Activated T-helper 1 cell treated with anti-CD3 and anti-CD28 coated beads, Interleukin-12 subunit alpha, Interleukin-12 subunit beta, Interleukin-2, Interleukin-4 antibody, amounts not matched to agents 30 ng/mL and 10 ng/mL and 1 ng/mL, durations not matched to agents 14 hours and 24 hours and 36 hours (primary cell): ENCODE data around the gene PIEZO2. TPM values are rescaled to one million over a fixed set of nuclear protein-coding genes. Genes with fewer than 3 reads are reported as not detected.

Experiments
- DNase-seq: peaks from one replicate; pipeline ENCODE4 v3.0.0; 2021; ENCODE audit warnings: low spot score
- H3K27ac Mint-ChIP-seq: one replicate; pipeline ENCODE4 v1.8.0; 2021; ENCODE audit warnings: mild to moderate bottlenecking, mixed read lengths
- H3K27me3 Mint-ChIP-seq: one replicate; pipeline ENCODE4 v1.8.0; 2022; ENCODE audit warnings: mild to moderate bottlenecking, moderate library complexity, mixed read lengths; ENCODE audit not compliant: insufficient read depth
- H3K36me3 Mint-ChIP-seq: one replicate; pipeline ENCODE4 v1.8.0; 2021; ENCODE audit warnings: low read depth, mixed read lengths
- H3K4me1 Mint-ChIP-seq: one replicate; pipeline ENCODE4 v1.8.0; 2021; ENCODE audit warnings: low read depth, mixed read lengths
- H3K4me3 Mint-ChIP-seq: one replicate; pipeline ENCODE4 v1.8.0; 2021; ENCODE audit warnings: mild to moderate bottlenecking, moderate library complexity, mixed read lengths
- H3K9me3 Mint-ChIP-seq: one replicate; pipeline ENCODE4 v1.8.0; 2021; ENCODE audit warnings: mixed read lengths
- intact Hi-C: fragments of 100-400 bp; cut with micrococcal nuclease; formaldehyde crosslinking; loops from one replicate; pipeline ENCODE4 v1.15.1; 2024
- total RNA-seq: library from RNA; stranded (reverse); gene quantifications from 2 replicates; pipeline ENCODE4 v1.2.3, GENCODE V29; 2022

The PIEZO2 gene
- total RNA-seq, 1 donor from 2014 or later: not detected

- Mint-ChIP-seq H3K9me3 (peaks cover 20% of the 10 kb centered on the region), H3K27ac (no peak overlapping the region), H3K36me3 (no peaks in the 10 kb centered on the region), H3K4me1 (no peaks in the 10 kb centered on the region), H3K4me3 (no peak overlapping the region), H3K27me3 (no peaks in the 10 kb centered on the region)
- DNase-seq: no peak
- intact Hi-C loops: no loop called here
These were observed 151.5 kb downstream of the PIEZO2 start for GRCh38 chr18:10997885-10998284.

- Mint-ChIP-seq H3K27me3 (no peaks in the 10 kb centered on the region), H3K4me3 (no peak overlapping the region), H3K4me1 (no peaks in the 10 kb centered on the region), H3K36me3 (no peaks in the 10 kb centered on the region), H3K9me3 (peaks cover 20% of the 10 kb centered on the region), H3K27ac (no peak overlapping the region)
- no peak for DNase-seq
- intact Hi-C loops: no loop called here
These were observed 153.8 kb downstream of the PIEZO2 start for GRCh38 chr18:10995550-10995949.

GRCh38 chr18:10989486-10989885 lies 159.9 kb downstream of the PIEZO2 start:
- intact Hi-C loops: no loop called here
- Mint-ChIP-seq H3K4me3 (no peak overlapping the region), H3K27ac (no peak overlapping the region), H3K4me1 (no peaks in the 10 kb centered on the region), H3K27me3 (no peaks in the 10 kb centered on the region), H3K9me3 (peaks cover 16% of the 10 kb centered on the region), H3K36me3 (no peaks in the 10 kb centered on the region)
- DNase-seq: no peak

GRCh38 chr18:10985689-10986088 lies 163.7 kb downstream of the PIEZO2 start:
- no peaks in the 10 kb centered on the region for H3K36me3 Mint-ChIP-seq
- H3K4me3 Mint-ChIP-seq: no peak overlapping the region
- H3K27me3 Mint-ChIP-seq: no peaks in the 10 kb centered on the region
- H3K27ac Mint-ChIP-seq: no peak overlapping the region
- DNase-seq: no peak
- peaks cover 23% of the 10 kb centered on the region for H3K9me3 Mint-ChIP-seq
- intact Hi-C loops: no loop called here
- no peaks in the 10 kb centered on the region for H3K4me1 Mint-ChIP-seq

- no peaks in the 10 kb centered on the region for H3K27me3 Mint-ChIP-seq
- intact Hi-C loops: no loop called here
- H3K36me3 Mint-ChIP-seq: no peaks in the 10 kb centered on the region
- H3K4me1 Mint-ChIP-seq: no peaks in the 10 kb centered on the region
- no peak overlapping the region for H3K27ac Mint-ChIP-seq
- peaks cover 9% of the 10 kb centered on the region for H3K9me3 Mint-ChIP-seq
- no peak overlapping the region for H3K4me3 Mint-ChIP-seq
- no peak for DNase-seq
These were observed 170.0 kb downstream of the PIEZO2 start for GRCh38 chr18:10979411-10979810.

GRCh38 chr18:10977042-10977441 lies 172.3 kb downstream of the PIEZO2 start:
- no peaks in the 10 kb centered on the region for H3K27me3 Mint-ChIP-seq
- no peaks in the 10 kb centered on the region for H3K4me1 Mint-ChIP-seq
- DNase-seq: no peak
- intact Hi-C loops: no loop called here
- no peak overlapping the region for H3K27ac Mint-ChIP-seq
- H3K9me3 Mint-ChIP-seq: no peaks in the 10 kb centered on the region
- H3K36me3 Mint-ChIP-seq: no peaks in the 10 kb centered on the region
- no peak overlapping the region for H3K4me3 Mint-ChIP-seq

- H3K27ac Mint-ChIP-seq: no peak overlapping the region
- H3K9me3 Mint-ChIP-seq: no peaks in the 10 kb centered on the region
- intact Hi-C loops: no loop called here
- H3K36me3 Mint-ChIP-seq: no peaks in the 10 kb centered on the region
- no peak for DNase-seq
- H3K4me1 Mint-ChIP-seq: no peaks in the 10 kb centered on the region
- H3K4me3 Mint-ChIP-seq: no peak overlapping the region
- no peaks in the 10 kb centered on the region for H3K27me3 Mint-ChIP-seq
These were observed 175.7 kb downstream of the PIEZO2 start for GRCh38 chr18:10973567-10974203.

- Mint-ChIP-seq H3K4me3 (no peak overlapping the region), H3K27me3 (no peaks in the 10 kb centered on the region), H3K9me3 (no peaks in the 10 kb centered on the region), H3K27ac (no peak overlapping the region), H3K36me3 (no peaks in the 10 kb centered on the region), H3K4me1 (no peaks in the 10 kb centered on the region)
- intact Hi-C loops: no loop called here
- no peak for DNase-seq
These were observed 177.7 kb downstream of the PIEZO2 start for GRCh38 chr18:10971717-10972116.

GRCh38 chr18:10965119-10965518 lies 184.2 kb downstream of the PIEZO2 start:
- intact Hi-C loops: no loop called here
- no peak for DNase-seq
- Mint-ChIP-seq H3K4me3 (no peak overlapping the region), H3K9me3 (no peaks in the 10 kb centered on the region), H3K4me1 (no peaks in the 10 kb centered on the region), H3K36me3 (no peaks in the 10 kb centered on the region), H3K27me3 (no peaks in the 10 kb centered on the region), H3K27ac (no peak overlapping the region)

- no peak for DNase-seq
- no peaks in the 10 kb centered on the region for H3K4me1 Mint-ChIP-seq
- no peak overlapping the region for H3K4me3 Mint-ChIP-seq
- H3K36me3 Mint-ChIP-seq: no peaks in the 10 kb centered on the region
- no peak overlapping the region for H3K27ac Mint-ChIP-seq
- H3K9me3 Mint-ChIP-seq: no peaks in the 10 kb centered on the region
- intact Hi-C loops: no loop called here
- H3K27me3 Mint-ChIP-seq: no peaks in the 10 kb centered on the region
These were observed 195.7 kb downstream of the PIEZO2 start for GRCh38 chr18:10953672-10954071.

- Mint-ChIP-seq H3K27ac (no peak overlapping the region), H3K36me3 (no peaks in the 10 kb centered on the region), H3K4me3 (no peak overlapping the region), H3K9me3 (no peaks in the 10 kb centered on the region), H3K27me3 (no peaks in the 10 kb centered on the region), H3K4me1 (no peaks in the 10 kb centered on the region)
- no peak for DNase-seq
- intact Hi-C loops: no loop called here
These were observed 197.5 kb downstream of the PIEZO2 start for GRCh38 chr18:10951631-10952544.

- Mint-ChIP-seq H3K9me3 (peaks cover 4% of the 10 kb centered on the region), H3K27ac (no peak overlapping the region), H3K4me1 (no peaks in the 10 kb centered on the region), H3K36me3 (no peaks in the 10 kb centered on the region), H3K27me3 (no peaks in the 10 kb centered on the region), H3K4me3 (no peak overlapping the region)
- intact Hi-C loops: no loop called here
- DNase-seq: no peak
These were observed 198.3 kb downstream of the PIEZO2 start for GRCh38 chr18:10950876-10951630.
